ENCODE measurements around the gene PSMB7.

The PSMB7 gene

GRCh38 chr9:124373386-124373785, 41.9 kb downstream of the PSMB7 start:
- no peak for TF ChIP-seq CTCF (IDR thresholded peaks at IDR 0.05)
- peaks cover 38% of the 10 kb centered on the region for H3K36me3 Mint-ChIP-seq (ENCODE audit: low read depth)
- peaks cover 17% of the 10 kb centered on the region for H3K9me3 Mint-ChIP-seq
- no peaks in the 10 kb centered on the region for H3K27me3 Mint-ChIP-seq (ENCODE audit: low read depth, poor library complexity)
- DNase-seq = no peak
- no peak overlapping the region for H3K4me3 Mint-ChIP-seq
- peaks cover 34% of the 10 kb centered on the region for H3K4me1 Mint-ChIP-seq
- no peak overlapping the region for H3K27ac Mint-ChIP-seq

GRCh38 chr9:124372038-124372437, 43.2 kb downstream of the PSMB7 start:
- no peak overlapping the region for H3K27ac Mint-ChIP-seq
- no peaks in the 10 kb centered on the region for H3K27me3 Mint-ChIP-seq (ENCODE audit: low read depth, poor library complexity)
- H3K4me1 Mint-ChIP-seq = peaks cover 37% of the 10 kb centered on the region
- TF ChIP-seq CTCF (IDR thresholded peaks at IDR 0.05) = no peak
- DNase-seq = no peak
- peaks cover 17% of the 10 kb centered on the region for H3K9me3 Mint-ChIP-seq
- H3K4me3 Mint-ChIP-seq = no peak overlapping the region
- H3K36me3 Mint-ChIP-seq (ENCODE audit: low read depth) = peaks cover 38% of the 10 kb centered on the region

- Mint-ChIP-seq H3K4me1 (peaks cover 41% of the 10 kb centered on the region), H3K27me3 (ENCODE audit: low read depth, poor library complexity) (no peaks in the 10 kb centered on the region), H3K27ac (peak overlapping the region; percentile 15), H3K9me3 (peaks cover 17% of the 10 kb centered on the region), H3K36me3 (ENCODE audit: low read depth) (peaks cover 37% of the 10 kb centered on the region), H3K4me3 (no peak overlapping the region)
- no peak for TF ChIP-seq CTCF (IDR thresholded peaks at IDR 0.05)
- no peak for DNase-seq
Observed at GRCh38 chr9:124370896-124371582, 44.2 kb downstream of the PSMB7 start.

- H3K36me3 Mint-ChIP-seq (ENCODE audit: low read depth) = peaks cover 28% of the 10 kb centered on the region
- peak overlapping the region; percentile 77 for H3K27ac Mint-ChIP-seq
- peaks cover 10% of the 10 kb centered on the region for H3K9me3 Mint-ChIP-seq
- DNase-seq = no peak
- peaks cover 41% of the 10 kb centered on the region for H3K4me1 Mint-ChIP-seq
- H3K4me3 Mint-ChIP-seq = no peak overlapping the region
- H3K27me3 Mint-ChIP-seq (ENCODE audit: low read depth, poor library complexity) = no peaks in the 10 kb centered on the region
- no peak for TF ChIP-seq CTCF (IDR thresholded peaks at IDR 0.05)
Observed at GRCh38 chr9:124369231-124369797, 45.9 kb downstream of the PSMB7 start.

- Mint-ChIP-seq H3K4me3 (no peak overlapping the region), H3K4me1 (peaks cover 41% of the 10 kb centered on the region), H3K9me3 (peaks cover 5% of the 10 kb centered on the region), H3K27me3 (ENCODE audit: low read depth, poor library complexity) (no peaks in the 10 kb centered on the region), H3K36me3 (ENCODE audit: low read depth) (peaks cover 28% of the 10 kb centered on the region), H3K27ac (no peak overlapping the region)
- no peak for DNase-seq
- no peak for TF ChIP-seq CTCF (IDR thresholded peaks at IDR 0.05)
Observed at GRCh38 chr9:124368692-124369091, 46.5 kb downstream of the PSMB7 start.

Data from nephron progenitor cell (in vitro differentiated cells).